ENCODE results near the gene DDX11.
A peak's percentile ranks its signal among the peaks of the same experiment; 100 is the strongest.
"Not testable (repeated sequence)": the region's sequence is repeated elsewhere in the genome, so short reads cannot be mapped to it uniquely, and the experiment has no call there.

Gene DDX11

GRCh38 chr12:31067656-31068055 is 6.0 kb upstream of the DDX11 start:
- not testable (repeated sequence) for DNase-seq (ENCODE audit: low read depth)

GRCh38 chr12:31070971-31071740 is 2.5 kb upstream of the DDX11 start:
- not testable (repeated sequence) for DNase-seq (ENCODE audit: low read depth)

DNA sequence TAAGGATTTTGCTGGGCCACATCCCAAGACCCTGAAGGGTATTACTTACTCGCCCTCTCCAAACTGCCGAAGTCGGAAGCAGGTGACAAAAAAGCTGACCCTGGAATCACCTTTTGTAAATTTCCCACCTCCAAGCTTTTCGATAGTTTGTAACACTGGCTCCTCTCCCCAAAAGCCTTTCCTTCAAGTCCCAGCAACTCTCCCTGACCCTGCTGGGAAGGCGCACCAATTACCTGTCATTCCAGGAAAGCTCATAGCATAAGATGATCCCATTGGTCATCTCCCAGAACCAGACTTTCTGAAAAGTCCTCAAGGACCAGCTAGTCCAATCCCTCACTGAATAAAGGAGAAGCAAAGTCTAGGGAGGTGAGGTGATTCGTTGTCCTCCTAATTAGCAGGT is 698 bp upstream of the DDX11 start:
- DNase-seq (ENCODE audit: low read depth), result not testable (repeated sequence)

GRCh38 chr12:31074333-31074874 is 744 bp downstream of the DDX11 start:
- DNase-seq (ENCODE audit: low read depth), result not testable (repeated sequence)

- not testable (repeated sequence) for DNase-seq (ENCODE audit: low read depth)
Measured at GRCh38 chr12:31076150-31076549, 2.5 kb downstream of the DDX11 start.

- DNase-seq (ENCODE audit: low read depth), result peak; percentile 51
Measured at GRCh38 chr12:31077095-31077494, 3.4 kb downstream of the DDX11 start.

DNA sequence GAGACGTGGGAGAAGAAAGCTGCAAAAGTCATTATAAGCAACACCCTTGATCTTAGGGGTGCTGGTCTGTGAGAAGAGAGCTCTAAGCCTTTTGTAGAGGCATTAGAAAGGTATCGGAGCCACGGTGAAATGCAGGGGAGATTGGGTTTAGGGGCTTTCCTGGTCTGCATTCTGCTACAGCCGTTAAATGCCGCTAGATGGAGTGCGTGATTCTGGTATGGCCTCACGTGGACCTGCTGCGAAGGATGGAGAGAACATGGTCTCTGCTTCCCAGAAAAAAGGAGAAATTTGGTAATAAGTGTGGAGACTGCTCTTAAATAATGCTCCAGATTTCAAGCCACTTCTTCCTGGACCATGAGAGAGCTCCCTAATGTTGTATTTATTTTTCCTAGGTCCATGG is 4.3 kb downstream of the DDX11 start:
- DNase-seq (ENCODE audit: low read depth), result not testable (repeated sequence)

DNA sequence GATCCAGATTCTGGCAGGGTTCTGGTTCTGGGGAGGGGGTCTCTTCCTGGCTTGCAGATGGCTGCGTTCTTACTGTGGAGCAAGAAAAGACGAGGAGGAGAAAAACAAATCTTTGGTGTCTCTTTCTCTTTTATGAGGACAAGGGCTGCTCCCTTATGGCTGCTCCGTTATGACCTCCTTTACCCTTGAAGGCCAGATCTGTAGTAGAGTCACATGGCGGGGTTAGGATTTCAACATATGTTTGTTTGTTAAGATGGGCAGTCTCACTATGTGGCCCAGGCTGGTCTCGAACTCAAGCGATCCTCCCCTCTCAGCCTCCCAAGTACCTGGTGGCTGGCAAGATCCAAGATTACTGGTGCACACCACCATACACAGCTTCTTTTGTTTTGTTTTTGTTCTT is 5.8 kb downstream of the DDX11 start:
- not testable (repeated sequence) for DNase-seq (ENCODE audit: low read depth)

DNA sequence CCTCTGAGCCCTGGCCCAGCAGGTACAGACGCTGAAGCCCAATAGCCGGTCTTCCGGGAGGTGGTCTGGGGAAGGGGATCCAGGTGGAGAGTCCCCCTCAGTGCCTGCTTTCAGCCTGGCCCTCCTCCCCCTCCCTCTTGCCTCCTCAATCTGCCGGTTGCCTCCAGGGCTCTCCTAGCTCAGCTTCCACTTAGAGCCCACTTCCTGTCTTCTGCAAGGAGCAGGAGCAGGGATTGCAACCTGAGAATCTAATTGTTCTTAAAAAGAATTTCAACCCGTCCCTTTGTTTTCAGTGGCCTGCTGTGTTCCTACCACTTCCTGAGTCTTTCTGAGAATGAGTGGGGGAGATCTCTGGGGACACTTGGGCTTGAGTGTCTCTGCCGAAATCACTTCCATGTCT is 6.6 kb downstream of the DDX11 start:
- peak; percentile 60 for DNase-seq (ENCODE audit: low read depth)

DNA sequence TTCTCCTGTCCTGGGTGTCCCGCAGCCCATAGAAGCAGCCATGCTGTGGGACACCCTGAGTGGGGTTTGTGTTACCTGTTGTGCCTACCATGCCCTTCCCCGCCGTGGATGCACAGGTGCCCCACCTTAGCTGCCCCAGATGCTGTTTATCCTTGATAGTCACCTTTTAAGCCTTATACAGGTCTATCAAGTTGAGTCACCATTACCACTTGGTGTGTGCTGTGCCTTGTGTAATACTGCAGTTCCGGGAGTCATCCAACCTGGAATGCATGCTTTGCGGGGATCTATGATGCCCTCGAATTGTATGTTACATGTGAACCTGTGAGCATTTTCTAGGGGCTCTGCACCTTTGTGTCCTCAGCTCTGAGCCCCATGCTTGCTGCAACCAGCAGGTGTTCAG is 7.6 kb downstream of the DDX11 start:
- DNase-seq (ENCODE audit: low read depth), result not testable (repeated sequence)

GRCh38 chr12:31084241-31084640 is 10.6 kb downstream of the DDX11 start:
- not testable (repeated sequence) for DNase-seq (ENCODE audit: low read depth)

- not testable (repeated sequence) for DNase-seq (ENCODE audit: low read depth)
Measured at GRCh38 chr12:31086032-31086431, 12.4 kb downstream of the DDX11 start.

DNA sequence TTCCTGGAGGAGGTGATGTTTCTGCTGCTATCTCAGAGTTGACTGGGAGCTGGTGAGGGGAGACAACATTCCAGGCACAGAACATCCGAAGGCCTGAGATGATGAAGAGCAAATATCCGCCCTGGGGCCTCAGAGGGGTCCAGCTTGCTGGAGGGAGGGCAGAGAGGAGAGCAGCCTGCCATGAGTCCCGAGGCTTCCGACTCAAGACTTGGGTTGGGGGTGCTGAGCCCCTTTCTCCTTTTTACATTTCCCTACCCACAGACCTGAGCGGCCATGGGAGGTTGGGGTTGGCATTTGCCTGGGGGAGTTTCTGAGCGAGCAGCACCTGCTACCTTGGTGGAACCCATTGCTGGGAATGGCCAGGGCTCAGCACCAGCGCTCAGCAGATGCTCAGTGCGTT is 13.8 kb downstream of the DDX11 start:
- not testable (repeated sequence) for DNase-seq (ENCODE audit: low read depth)

DNA sequence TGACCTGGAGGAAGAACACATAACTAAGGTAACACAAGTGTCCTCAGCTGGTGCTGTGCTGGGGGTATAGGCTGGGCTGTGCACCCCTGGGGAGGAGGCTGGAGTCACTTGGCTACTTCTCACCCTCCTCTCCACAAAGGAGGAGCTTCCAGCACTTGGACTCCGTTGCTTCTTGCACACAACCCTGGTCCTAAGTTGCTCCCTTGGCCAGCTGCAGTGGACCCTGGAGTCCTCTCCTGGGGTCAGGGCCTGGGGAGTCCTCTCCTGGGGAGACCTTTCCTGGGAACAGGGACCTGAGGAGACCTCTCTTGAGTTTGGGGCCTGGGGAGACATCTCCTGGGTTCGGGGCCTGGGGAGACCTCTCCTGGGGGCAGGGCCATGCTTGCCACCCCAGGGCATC is 14.3 kb downstream of the DDX11 start:
- not testable (repeated sequence) for DNase-seq (ENCODE audit: low read depth)

GRCh38 chr12:31089072-31089471 is 15.4 kb downstream of the DDX11 start:
- DNase-seq (ENCODE audit: low read depth), result no peak

DNA sequence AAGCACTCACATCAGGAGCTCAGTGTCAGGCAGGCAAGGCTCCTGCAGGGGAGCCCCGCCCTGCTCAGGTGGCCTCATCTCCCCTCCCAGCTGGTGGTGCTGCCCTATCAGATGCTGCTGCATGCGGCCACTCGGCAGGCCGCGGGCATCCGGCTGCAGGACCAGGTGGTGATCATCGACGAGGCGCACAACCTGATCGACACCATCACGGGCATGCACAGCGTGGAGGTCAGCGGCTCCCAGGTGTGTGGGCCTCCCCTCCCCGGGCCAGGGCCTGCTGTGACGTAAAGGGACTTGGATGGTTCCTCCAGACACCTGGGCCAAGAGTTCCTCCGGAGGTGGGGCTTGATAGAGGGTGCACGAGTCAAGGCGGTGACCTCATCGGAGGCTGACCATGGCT is 18.0 kb downstream of the DDX11 start:
- DNase-seq (ENCODE audit: low read depth), result not testable (repeated sequence)

GRCh38 chr12:31092718-31093117 is 19.1 kb downstream of the DDX11 start:
- not testable (repeated sequence) for DNase-seq (ENCODE audit: low read depth)

DNA sequence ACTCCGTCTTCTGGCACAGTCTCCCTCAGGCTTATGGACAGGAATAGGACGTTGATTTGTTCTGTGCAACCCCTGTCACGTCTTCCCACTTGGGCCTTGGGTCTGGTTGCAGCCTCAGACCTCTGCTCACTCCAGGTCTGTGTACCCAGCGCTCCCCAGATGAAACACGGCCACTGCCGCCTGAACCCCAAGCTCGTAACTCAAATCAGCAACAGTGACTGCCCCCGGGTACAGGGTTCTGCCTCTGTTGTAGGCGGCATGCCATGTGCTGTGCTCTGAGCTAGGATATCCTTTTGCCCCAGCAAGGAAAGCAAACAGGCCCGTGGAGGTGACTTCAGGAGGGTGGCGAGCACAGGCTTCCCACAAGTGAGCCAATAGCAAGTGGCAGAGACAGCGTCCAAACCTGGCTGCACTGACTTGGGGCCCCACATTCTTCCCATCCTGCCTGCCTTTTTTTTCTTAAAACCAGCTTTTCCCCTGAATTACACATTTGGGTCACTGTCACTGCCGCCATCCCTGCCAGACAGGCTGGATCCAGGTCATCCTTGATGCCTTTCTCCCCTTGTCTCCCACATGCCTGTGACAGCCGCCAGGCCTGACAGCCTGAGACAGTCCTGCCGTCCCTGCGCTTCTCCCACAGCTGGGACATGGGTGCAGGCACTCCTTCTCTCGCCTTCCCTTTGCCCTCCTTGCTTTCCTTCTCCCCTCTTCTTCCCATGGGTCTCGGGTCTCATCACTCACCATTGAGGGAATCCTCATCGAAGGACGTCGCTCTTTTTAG is 21.6 kb downstream of the DDX11 start:
- DNase-seq (ENCODE audit: low read depth), result not testable (repeated sequence)

DNA sequence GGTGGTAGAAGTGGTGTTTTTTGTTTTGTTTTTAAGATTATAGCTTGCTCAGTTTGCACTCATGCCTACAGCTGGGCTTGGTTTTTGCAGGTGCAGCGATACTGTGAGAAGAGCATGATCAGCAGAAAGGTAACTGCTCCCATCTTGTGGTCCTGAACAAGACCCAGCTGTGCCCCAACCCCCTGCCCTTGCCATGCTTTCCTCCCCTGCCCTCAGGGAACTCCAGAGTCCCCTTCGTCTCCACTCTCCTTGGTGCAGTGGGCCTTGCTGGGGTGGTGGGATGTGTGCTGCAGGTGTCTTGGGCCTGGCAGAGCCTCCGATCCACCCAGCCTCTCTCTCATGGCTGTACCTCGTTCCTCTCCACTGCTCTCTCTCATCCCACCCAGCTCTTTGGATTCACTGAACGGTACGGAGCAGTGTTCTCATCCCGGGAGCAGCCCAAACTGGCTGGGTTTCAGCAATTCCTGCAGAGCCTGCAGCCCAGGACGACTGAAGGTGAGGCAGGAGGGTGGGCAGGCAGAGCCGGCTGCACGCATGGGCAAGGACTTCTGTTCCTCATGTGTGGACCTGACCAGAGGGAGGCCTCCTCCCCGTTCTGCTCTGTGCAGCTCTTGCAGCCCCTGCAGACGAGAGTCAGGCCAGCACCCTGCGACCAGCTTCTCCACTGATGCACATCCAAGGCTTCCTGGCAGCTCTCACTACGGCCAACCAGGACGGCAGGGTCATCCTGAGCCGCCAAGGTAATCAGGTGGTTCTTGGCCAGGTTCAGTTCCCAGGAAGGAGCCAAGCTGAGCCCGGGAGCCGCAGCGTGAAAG is 22.8 kb downstream of the DDX11 start:
- not testable (repeated sequence) for DNase-seq (ENCODE audit: low read depth)

DNA sequence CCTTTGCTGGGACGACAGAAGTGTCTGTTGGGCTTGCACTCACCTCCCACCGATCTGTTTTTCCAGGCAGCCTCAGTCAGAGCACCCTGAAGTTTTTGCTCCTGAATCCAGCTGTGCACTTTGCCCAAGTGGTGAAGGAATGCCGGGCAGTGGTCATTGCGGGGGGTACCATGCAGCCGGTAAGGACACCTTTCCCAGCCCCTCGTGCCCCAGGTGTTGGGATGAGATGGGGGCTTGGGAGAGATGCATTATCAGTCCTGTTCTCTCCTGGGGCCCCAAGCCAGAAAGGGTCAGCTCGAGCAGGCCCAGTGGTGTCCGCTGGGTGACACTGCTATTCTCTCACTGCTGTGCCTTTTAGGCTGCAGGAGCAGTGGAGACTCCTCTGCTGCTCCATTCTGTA is 24.2 kb downstream of the DDX11 start:
- DNase-seq (ENCODE audit: low read depth), result not testable (repeated sequence)

GRCh38 chr12:31098363-31098762 is 24.7 kb downstream of the DDX11 start:
- not testable (repeated sequence) for DNase-seq (ENCODE audit: low read depth)

- DNase-seq (ENCODE audit: low read depth), result not testable (repeated sequence)
Measured at GRCh38 chr12:31098771-31099170, 25.1 kb downstream of the DDX11 start.

Data from EH (cell line).